CD14-positive monocyte (primary cell): ENCODE data around the gene TTLL11. TPM values are rescaled to one million over a fixed set of nuclear protein-coding genes. Genes with fewer than 3 reads are reported as not detected.

Experiments used
- DNase-seq, 3 donors: peaks; one replicate each; pipeline ENCODE4 v3.0.0-alpha.2; 2011 to 2022
- H2AFZ ChIP-seq: 2 replicates; pipeline ENCODE4 v1.6.0; 2012; ENCODE audit warnings: mild to moderate bottlenecking, low read depth, low read length, inconsistent platforms; ENCODE audit not compliant: insufficient read depth, poor library complexity, severe bottlenecking
- H3K27ac ChIP-seq, 2 donors: 1 replicate in 1 of 2; 2 replicates in 1 of 2; pipeline ENCODE4 v1.5.1; 2012 to 2013; ENCODE audit warnings: low read length in 2 of 2, control low read depth in 1 of 2, inconsistent platforms in 1 of 2, low read depth in 1 of 2, mild to moderate bottlenecking in 1 of 2
- H3K27me3 ChIP-seq, 2 donors: one replicate each; pipeline versions ENCODE4 v1.6.0 to v1.6.1; 2011 to 2013; ENCODE audit warnings: low read length in 2 of 2; ENCODE audit not compliant: control insufficient read depth in 2 of 2, insufficient read depth in 2 of 2
- H3K36me3 ChIP-seq, 2 donors: replicated peaks in 1 of 2; 1 replicate in 1 of 2; 2 replicates in 1 of 2; pipeline versions ENCODE4 v1.5.1 to v1.6.1; 2012 to 2013; ENCODE audit warnings: low read length in 2 of 2, control low read depth in 1 of 2, inconsistent platforms in 1 of 2, mild to moderate bottlenecking in 1 of 2; ENCODE audit not compliant: insufficient read depth in 2 of 2, control insufficient read depth in 1 of 2
- H3K4me1 ChIP-seq, 2 donors: 1 replicate in 1 of 2; 2 replicates in 1 of 2; pipeline versions ENCODE4 v1.5.1 to v1.6.1; 2012 to 2013; ENCODE audit warnings: low read length in 2 of 2, control low read depth in 1 of 2, inconsistent platforms in 1 of 2, mild to moderate bottlenecking in 1 of 2, moderate library complexity in 1 of 2; ENCODE audit not compliant: insufficient read depth in 2 of 2, control insufficient read depth in 1 of 2
- H3K4me2 ChIP-seq: replicated peaks from 2 replicates; pipeline ENCODE3; 2012; ENCODE audit warnings: low read length, moderate library complexity, mild to moderate bottlenecking; ENCODE audit not compliant: poor library complexity, severe bottlenecking; ENCODE audit errors: extremely low read depth
- H3K4me3 ChIP-seq, 3 experiments: fragments of 200-600 bp in 1 of 3; sonication (generic) in 1 of 3; replicated peaks in 1 of 3; 1 replicate in 2 of 3; 2 replicates in 1 of 3; pipeline ENCODE4 v1.5.1; 2011 to 2013; ENCODE audit warnings: low read length in 3 of 3, mild to moderate bottlenecking in 3 of 3, control low read depth in 2 of 3, low read depth in 2 of 3, inconsistent platforms in 1 of 3, moderate library complexity in 1 of 3
- H3K79me2 ChIP-seq: 2 replicates; pipeline ENCODE4 v1.6.0; 2012; ENCODE audit warnings: mild to moderate bottlenecking, control low read depth, inconsistent platforms, low read length, moderate library complexity; ENCODE audit not compliant: insufficient read depth
- H3K9ac ChIP-seq: 2 replicates; pipeline ENCODE4 v1.6.0; 2017; ENCODE audit warnings: low read length, mild to moderate bottlenecking; ENCODE audit not compliant: insufficient read depth, poor library complexity, severe bottlenecking
- H3K9me3 ChIP-seq, 2 donors: replicated peaks in 1 of 2; 1 replicate in 1 of 2; 2 replicates in 1 of 2; pipeline versions ENCODE4 v1.5.1 to v1.6.1; 2012 to 2013; ENCODE audit warnings: low read length in 2 of 2, control low read depth in 1 of 2; ENCODE audit not compliant: control insufficient read depth in 1 of 2, insufficient read depth in 1 of 2
- H4K20me1 ChIP-seq: 2 replicates; pipeline ENCODE4 v1.6.0; 2012; ENCODE audit warnings: mild to moderate bottlenecking, low read length, control low read depth, moderate library complexity; ENCODE audit not compliant: insufficient read depth
- H3K27ac Mint-ChIP-seq, 7 donors: one replicate each; pipeline ENCODE4 v1.8.0; 2020; ENCODE audit warnings: mild to moderate bottlenecking in 7 of 7, mixed read lengths in 7 of 7, moderate library complexity in 6 of 7, inconsistent platforms in 2 of 7
- H3K27me3 Mint-ChIP-seq, 3 donors: one replicate each; pipeline ENCODE4 v1.8.0; 2021 to 2022; ENCODE audit warnings: low read depth in 3 of 3, mild to moderate bottlenecking in 3 of 3, mixed read lengths in 3 of 3, moderate library complexity in 3 of 3, inconsistent platforms in 1 of 3
- H3K36me3 Mint-ChIP-seq, 2 donors: one replicate each; pipeline ENCODE4 v1.8.0; 2020; ENCODE audit warnings: mixed read lengths in 2 of 2, inconsistent platforms in 1 of 2, mild to moderate bottlenecking in 1 of 2
- H3K4me1 Mint-ChIP-seq: one replicate; pipeline ENCODE4 v1.8.0; 2020; ENCODE audit warnings: mild to moderate bottlenecking, mixed read lengths
- H3K4me3 Mint-ChIP-seq, 2 donors: one replicate each; pipeline ENCODE4 v1.8.0; 2020; ENCODE audit warnings: mild to moderate bottlenecking in 2 of 2, mixed read lengths in 2 of 2, moderate library complexity in 1 of 2
- H3K9me3 Mint-ChIP-seq, 7 donors: one replicate each; pipeline ENCODE4 v1.8.0; 2020 to 2022; ENCODE audit warnings: mixed read lengths in 7 of 7, mild to moderate bottlenecking in 6 of 7, moderate library complexity in 6 of 7, inconsistent platforms in 2 of 7
- CTCF ChIP-seq: fragments of 200-600 bp; IDR thresholded peaks from one replicate; pipeline ENCODE4 v1.8.0; 2022; ENCODE audit warnings: antibody characterized with exemption, mild to moderate bottlenecking
- WGBS: methylation state at CpG from one replicate; pipeline ENCODE4 v1.1.5; 2013; ENCODE audit warnings: missing lambda C conversion rate; ENCODE audit not compliant: insufficient coverage; 5-methylcytosine and 5-hydroxymethylcytosine counted together
- intact Hi-C, 2 donors: fragments of 100-400 bp; cut with micrococcal nuclease; formaldehyde crosslinking; loops; one replicate each; pipeline versions ENCODE4 v1.15.0 to v1.15.1; 2023
- polyA plus RNA-seq, 3 donors: library from polyadenylated mRNA; depleted of rRNA in 1 of 3; unstranded in 2 of 3; stranded (reverse) in 1 of 3; fragments of 300-500 nt in 2 of 3; fragments of >200 nt in 1 of 3; fragmentation: Illumina TruSeq in 2 of 3; gene quantifications; 1 replicate in 2 of 3; 2 replicates in 1 of 3; pipeline ENCODE4 v1.2.3, GENCODE V29; 2012 to 2021

TTLL11 gene
- polyA plus RNA-seq, 3 donors: 2.9 to 3.5 (median 3.1) TPM

- Histone ChIP-seq H4K20me1 (no peaks in the 10 kb centered on the region), H3K9me3 (no peaks in the 10 kb centered on the region), H3K27me3 (no peaks in the 10 kb centered on the region), H3K27ac (no peak overlapping the region), H3K36me3 (no peaks in the 10 kb centered on the region), H3K9ac (no peak overlapping the region), H3K79me2 (no peaks in the 10 kb centered on the region), H3K4me1 (no peaks in the 10 kb centered on the region), H2AFZ (no peak overlapping the region), H3K4me2 (no peak overlapping the region), H3K4me3 (no peak overlapping the region)
- DNase-seq: no peak
- no peak for TF ChIP-seq CTCF
- no peak overlapping the region for H3K27ac Mint-ChIP-seq
- WGBS: 90% methylated on average over 4 of the region's 8 CpGs
- no peaks in the 10 kb centered on the region for H3K36me3 Mint-ChIP-seq
- intact Hi-C loops: no loop called here
- H3K4me1 Mint-ChIP-seq: no peaks in the 10 kb centered on the region
- H3K27me3 Mint-ChIP-seq: peaks cover 0 to 2% (median 0%) of the 10 kb centered on the region in 3 donors
- peaks cover 0 to 3% (median 0%) of the 10 kb centered on the region in 7 donors for H3K9me3 Mint-ChIP-seq
- H3K4me3 Mint-ChIP-seq: no peak overlapping the region
These were observed 316.1 kb downstream of the TTLL11 start for GRCh38 chr9:121776739-121777637.

- WGBS: 93% methylated on average over 20 of the region's 23 CpGs
- Histone ChIP-seq H3K36me3 (no peaks in the 10 kb centered on the region), H3K4me3 (no peak overlapping the region), H3K9me3 (no peaks in the 10 kb centered on the region), H3K27ac (no peak overlapping the region), H3K9ac (no peak overlapping the region), H3K4me2 (no peak overlapping the region), H2AFZ (no peak overlapping the region), H3K27me3 (no peaks in the 10 kb centered on the region), H3K4me1 (no peaks in the 10 kb centered on the region), H3K79me2 (no peaks in the 10 kb centered on the region), H4K20me1 (no peaks in the 10 kb centered on the region)
- DNase-seq: no peak
- peaks cover 0 to 2% (median 0%) of the 10 kb centered on the region in 3 donors for H3K27me3 Mint-ChIP-seq
- no peak overlapping the region for H3K27ac Mint-ChIP-seq
- TF ChIP-seq CTCF: no peak
- peaks cover 0 to 3% (median 0%) of the 10 kb centered on the region in 7 donors for H3K9me3 Mint-ChIP-seq
- intact Hi-C loops: no loop called here
- peak overlapping the region in 1 of 2 donors; percentile 18 for H3K4me3 Mint-ChIP-seq
- H3K36me3 Mint-ChIP-seq: no peaks in the 10 kb centered on the region
- H3K4me1 Mint-ChIP-seq: no peaks in the 10 kb centered on the region
These were observed 316.9 kb downstream of the TTLL11 start for GRCh38 chr9:121776001-121776738.
